Measurements from ENCODE around the gene THSD7B.
"Not testable (repeated sequence)": the region's sequence is repeated elsewhere in the genome, so short reads cannot be mapped to it uniquely, and the experiment has no call there.

The THSD7B gene

GRCh38 chr2:137298377-137298776 is 533.0 kb downstream of the THSD7B start:
- no peak for DNase-seq

GRCh38 chr2:137300987-137301386 is 535.6 kb downstream of the THSD7B start:
- DNase-seq, result no peak

GRCh38 chr2:137302957-137303356 is 537.6 kb downstream of the THSD7B start:
- no peak for DNase-seq

GRCh38 chr2:137316075-137316474 is 550.7 kb downstream of the THSD7B start:
- no peak for DNase-seq

GRCh38 chr2:137321566-137321965 is 556.2 kb downstream of the THSD7B start:
- DNase-seq, result no peak

- not testable (repeated sequence) for DNase-seq
Observed at GRCh38 chr2:137331562-137331961, 566.2 kb downstream of the THSD7B start.

- DNase-seq, result no peak
Observed at GRCh38 chr2:137333386-137334165, 568.2 kb downstream of the THSD7B start.

GRCh38 chr2:137336067-137336466 is 570.7 kb downstream of the THSD7B start:
- DNase-seq, result no peak

- no peak for DNase-seq
Observed at GRCh38 chr2:137339051-137339450, 573.7 kb downstream of the THSD7B start.

- DNase-seq, result no peak
Observed at GRCh38 chr2:137345994-137346393, 580.6 kb downstream of the THSD7B start.

GRCh38 chr2:137348301-137348700 is 583.0 kb downstream of the THSD7B start:
- DNase-seq, result no peak

- no peak for DNase-seq
Observed at GRCh38 chr2:137357634-137358033, 592.3 kb downstream of the THSD7B start.

GRCh38 chr2:137367361-137367760 is 602.0 kb downstream of the THSD7B start:
- DNase-seq, result no peak

- DNase-seq, result no peak
Observed at GRCh38 chr2:137369106-137369505, 603.8 kb downstream of the THSD7B start.

- no peak for DNase-seq
Observed at GRCh38 chr2:137379186-137379585, 613.8 kb downstream of the THSD7B start.

GRCh38 chr2:137380610-137381009 is 615.3 kb downstream of the THSD7B start:
- no peak for DNase-seq

- no peak for DNase-seq
Observed at GRCh38 chr2:137381731-137382130, 616.4 kb downstream of the THSD7B start.

- DNase-seq, result no peak
Observed at GRCh38 chr2:137383391-137383790, 618.0 kb downstream of the THSD7B start.

GRCh38 chr2:137387044-137387443 is 621.7 kb downstream of the THSD7B start:
- DNase-seq, result no peak

GRCh38 chr2:137405496-137405895 is 640.2 kb downstream of the THSD7B start:
- DNase-seq, result no peak

- DNase-seq, result no peak
Observed at GRCh38 chr2:137411585-137411984, 646.2 kb downstream of the THSD7B start.

GRCh38 chr2:137420744-137421143 is 655.4 kb downstream of the THSD7B start:
- no peak for DNase-seq

GRCh38 chr2:137435162-137435561 is 669.8 kb downstream of the THSD7B start:
- DNase-seq, result no peak

- DNase-seq, result no peak
Observed at GRCh38 chr2:137437386-137437785, 672.0 kb downstream of the THSD7B start.

- DNase-seq, result no peak
Observed at GRCh38 chr2:137444970-137445369, 679.6 kb downstream of the THSD7B start.

Data from stimulated activated naive CD4-positive, alpha-beta T cell (primary cell).